Transverse colon (tissue), 4 donors: Measurements from ENCODE around the gene BORCS6.
A peak's percentile ranks its signal among the peaks of the same experiment; 100 is the strongest.

Experiments
- CTCF ChIP-seq, 5 experiments: fragments of 200-600 bp in 3 of 5; fragments of 450-650 bp in 2 of 5; sonication (generic) in 3 of 5; IDR thresholded peaks; 1 replicate in 2 of 5; 2 replicates in 3 of 5; pipeline ENCODE4 v1.5.1; 2016 to 2017; ENCODE audit warnings: antibody characterized with exemption in 5 of 5, inconsistent platforms in 3 of 5, mild to moderate bottlenecking in 2 of 5, moderate library complexity in 1 of 5
- EP300 ChIP-seq: sonication (generic); formaldehyde crosslinking; IDR thresholded peaks from one replicate; pipeline ENCODE4 v1.6.1; 2017; ENCODE audit warnings: antibody characterized with exemption, low read depth
- POLR2A ChIP-seq: fragments of 450-650 bp; IDR thresholded peaks from one replicate; pipeline ENCODE4 v1.6.1; 2016; ENCODE audit warnings: antibody characterized with exemption, mild to moderate bottlenecking, moderate library complexity
- POLR2AphosphoS5 ChIP-seq, 3 donors: sonication (generic); formaldehyde crosslinking; IDR thresholded peaks; one replicate each; pipeline ENCODE4 v1.6.1; 2016; ENCODE audit warnings: antibody characterized with exemption in 3 of 3

DNA sequence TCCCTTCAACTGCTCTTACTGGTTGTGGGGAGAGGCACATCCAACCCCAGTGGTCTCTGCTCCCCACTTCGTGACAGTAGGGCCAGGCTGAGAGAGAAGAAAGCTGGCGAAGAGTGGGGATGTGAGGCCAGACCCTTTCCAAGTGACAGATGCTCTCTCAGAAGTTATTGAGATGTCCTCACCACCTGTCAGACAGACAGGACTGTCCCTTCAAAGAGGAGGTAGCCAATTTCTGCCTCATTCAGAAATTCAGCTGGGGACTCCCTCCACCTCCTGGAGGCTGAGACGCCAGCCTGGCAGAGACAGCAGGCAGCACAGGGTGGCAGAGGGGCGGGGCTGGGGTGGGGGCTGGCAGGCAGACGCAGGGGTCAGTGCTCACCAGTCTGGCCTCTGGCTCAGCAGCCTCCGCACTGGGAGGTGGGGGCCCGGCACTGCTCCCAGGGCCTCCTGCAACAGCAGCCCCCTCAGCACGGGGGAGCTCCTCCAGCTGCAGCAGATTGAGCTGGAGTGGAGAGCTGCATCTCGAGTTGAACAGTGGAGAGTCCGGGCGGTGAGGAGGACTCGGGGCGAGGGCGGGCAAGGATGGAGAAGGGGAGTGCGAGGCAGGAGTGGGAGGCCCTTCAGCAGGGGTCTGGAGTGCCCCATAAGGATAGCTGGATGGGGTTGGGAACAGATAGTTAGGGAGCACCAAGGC is 46.9 kb downstream of the BORCS6 start:
- TF ChIP-seq CTCF (IDR thresholded peaks at IDR 0.05) (no peak), POLR2A (no peak), EP300 (no peak), POLR2AphosphoS5 (IDR thresholded peaks at IDR 0.05) (peak in 2 of 3 donors; percentile 7 to 28)
